HEK293 (cell line): ENCODE measurements around the gene SPECC1.

Experiments used
- CTCF ChIA-PET: fragments of 350-600 bp; formaldehyde crosslinking; extraction: SDS; loops from one replicate; lab custom pipeline; 2021; ENCODE audit warnings: antibody characterized with exemption; lab: Yijun Ruan, JAX
- POLR2A ChIA-PET: fragments of 300-600 bp; formaldehyde crosslinking; extraction: SDS; loops from one replicate; lab custom pipeline; 2020; ENCODE audit warnings: antibody characterized with exemption, inconsistent platforms; lab: Yijun Ruan, JAX
- H3K27ac ChIP-seq: fragments of 200-500 bp; sonication (Bioruptor generic); 2 replicates; pipeline ENCODE4 v1.5.1; 2014; ENCODE audit warnings: low read depth, low read length, control low read depth, inconsistent platforms; ENCODE audit errors: extremely low read depth
- H3K36me3 ChIP-seq, 2 experiments: fragments of 200-500 bp in 1 of 2; sonication (Bioruptor generic) in 1 of 2; 1 replicate in 1 of 2; 2 replicates in 1 of 2; pipeline ENCODE4 v1.5.1; 2014 to 2017; ENCODE audit warnings: inconsistent platforms in 2 of 2, low read length in 2 of 2; ENCODE audit not compliant: control insufficient read depth in 2 of 2, insufficient read depth in 1 of 2
- H3K4me1 ChIP-seq: fragments of 200-500 bp; sonication (Bioruptor generic); 2 replicates; pipeline ENCODE4 v1.5.1; 2014; ENCODE audit warnings: mild to moderate bottlenecking, low read length, inconsistent platforms; ENCODE audit not compliant: control insufficient read depth, insufficient read depth
- H3K4me3 ChIP-seq: 2 replicates; pipeline ENCODE4 v1.5.1; 2011; ENCODE audit warnings: low read depth, mild to moderate bottlenecking, control low read depth, low read length, moderate library complexity
- H3K9me3 ChIP-seq: fragments of 200-500 bp; sonication (Bioruptor generic); 2 replicates; pipeline ENCODE4 v1.5.1; 2014; ENCODE audit warnings: low read depth, low read length, inconsistent platforms; ENCODE audit not compliant: control insufficient read depth, insufficient read depth
- BCL11B ChIP-seq: fragments of 450-650 bp; formaldehyde crosslinking; IDR thresholded peaks from 2 replicates; pipeline ENCODE4 v1.5.1; 2016; ENCODE audit warnings: low read depth, missing biosample characterization, missing genetic modification characterization
- HOXA7 ChIP-seq: sonication (generic); formaldehyde crosslinking; IDR thresholded peaks from 2 replicates; pipeline ENCODE4 v1.8.1; 2022; ENCODE audit warnings: missing genetic modification reagents, borderline replicate concordance
- KLF1 ChIP-seq: fragments of 450-650 bp; formaldehyde crosslinking; IDR thresholded peaks from 2 replicates; pipeline ENCODE4 v1.5.1; 2016; ENCODE audit warnings: missing biosample characterization, missing genetic modification characterization
- RBAK ChIP-seq: fragments of 450-650 bp; formaldehyde crosslinking; IDR thresholded peaks from 2 replicates; pipeline ENCODE4 v1.5.1; 2016; ENCODE audit warnings: missing biosample characterization, missing genetic modification characterization
- SCRT2 ChIP-seq: fragments of 450-650 bp; formaldehyde crosslinking; IDR thresholded peaks from 2 replicates; pipeline ENCODE4 v1.5.1; 2016; ENCODE audit warnings: missing biosample characterization, missing genetic modification characterization
- SP3 ChIP-seq: fragments of 450-650 bp; formaldehyde crosslinking; IDR thresholded peaks from 2 replicates; pipeline ENCODE4 v1.5.1; 2016; ENCODE audit warnings: missing biosample characterization, missing genetic modification characterization
- ZBTB1 ChIP-seq: fragments of 450-650 bp; formaldehyde crosslinking; IDR thresholded peaks from 2 replicates; pipeline ENCODE4 v1.5.1; 2016; ENCODE audit warnings: missing biosample characterization, missing genetic modification characterization
- ZEB2 ChIP-seq: fragments of 450-650 bp; formaldehyde crosslinking; IDR thresholded peaks from 2 replicates; pipeline ENCODE4 v1.5.1; 2016; ENCODE audit warnings: missing biosample characterization, missing genetic modification characterization
- ZFP3 ChIP-seq: fragments of 450-650 bp; formaldehyde crosslinking; IDR thresholded peaks from 2 replicates; pipeline ENCODE4 v1.5.1; 2016; ENCODE audit warnings: low read depth, missing biosample characterization, missing genetic modification characterization
- ZNF140 ChIP-seq: fragments of 450-650 bp; formaldehyde crosslinking; IDR thresholded peaks from 2 replicates; pipeline ENCODE4 v1.5.1; 2016; ENCODE audit warnings: missing biosample characterization, missing genetic modification characterization
- ZNF16 ChIP-seq: fragments of 450-650 bp; formaldehyde crosslinking; IDR thresholded peaks from 2 replicates; pipeline ENCODE4 v1.5.1; 2016; ENCODE audit warnings: low read depth, missing biosample characterization, missing genetic modification characterization
- ZNF184 ChIP-seq: fragments of 450-650 bp; IDR thresholded peaks from 2 replicates; pipeline ENCODE4 v1.5.1; 2018; ENCODE audit warnings: missing biosample characterization, mild to moderate bottlenecking, missing genetic modification characterization
- ZNF248 ChIP-seq: fragments of 450-650 bp; formaldehyde crosslinking; IDR thresholded peaks from 2 replicates; pipeline ENCODE4 v1.5.1; 2017; ENCODE audit warnings: missing biosample characterization, missing genetic modification characterization
- ZNF394 ChIP-seq: fragments of 450-650 bp; formaldehyde crosslinking; IDR thresholded peaks from 2 replicates; pipeline ENCODE4 v1.5.1; 2016; ENCODE audit warnings: missing biosample characterization, missing genetic modification characterization, mild to moderate bottlenecking, moderate library complexity, borderline replicate concordance
- ZNF48 ChIP-seq: fragments of 450-650 bp; formaldehyde crosslinking; IDR thresholded peaks from 2 replicates; pipeline ENCODE4 v1.5.1; 2016; ENCODE audit warnings: missing biosample characterization, missing genetic modification characterization
- ZNF510 ChIP-seq: fragments of 450-650 bp; formaldehyde crosslinking; IDR thresholded peaks from 2 replicates; pipeline ENCODE4 v1.5.1; 2018; ENCODE audit warnings: mild to moderate bottlenecking, missing genetic modification characterization, missing biosample characterization; ENCODE audit not compliant: insufficient replicate concordance
- ZNF521 ChIP-seq: fragments of 450-650 bp; formaldehyde crosslinking; IDR thresholded peaks from 2 replicates; pipeline ENCODE4 v1.5.1; 2017; ENCODE audit warnings: missing biosample characterization, mild to moderate bottlenecking, missing genetic modification characterization
- ZNF544 ChIP-seq: fragments of 450-650 bp; formaldehyde crosslinking; IDR thresholded peaks from 2 replicates; pipeline ENCODE4 v1.5.0; 2017; ENCODE audit warnings: missing biosample characterization, missing genetic modification characterization
- ZNF555 ChIP-seq: fragments of 450-650 bp; formaldehyde crosslinking; conservative IDR thresholded peaks from 2 replicates; pipeline ENCODE4 v1.5.1; 2017; ENCODE audit warnings: missing biosample characterization, mild to moderate bottlenecking, missing genetic modification characterization, inconsistent platforms
- ZNF629 ChIP-seq: fragments of 450-650 bp; formaldehyde crosslinking; IDR thresholded peaks from 2 replicates; pipeline ENCODE4 v1.5.1; 2017; ENCODE audit warnings: missing biosample characterization, missing genetic modification characterization
- ZNF654 ChIP-seq: fragments of 450-650 bp; formaldehyde crosslinking; IDR thresholded peaks from 2 replicates; pipeline ENCODE4 v1.5.1; 2016; ENCODE audit warnings: low read depth, missing biosample characterization, missing genetic modification characterization
- ZSCAN30 ChIP-seq: fragments of 450-650 bp; IDR thresholded peaks from 2 replicates; pipeline ENCODE4 v1.5.1; 2018; ENCODE audit warnings: missing biosample characterization, mild to moderate bottlenecking, missing genetic modification characterization, moderate library complexity
- TF ChIP-seq, protein P1 (sequence below): fragments of 450-650 bp; IDR thresholded peaks from 2 replicates; pipeline ENCODE4 v1.5.1; 2018; ENCODE audit warnings: missing biosample characterization, missing genetic modification characterization
- TF ChIP-seq, protein P2 (sequence below): IDR thresholded peaks from 2 replicates; pipeline ENCODE4 v1.6.1; 2011; ENCODE audit warnings: mild to moderate bottlenecking, low read depth, low read length, borderline replicate concordance
- TF ChIP-seq, protein P3 (sequence below): fragments of 450-650 bp; formaldehyde crosslinking; IDR thresholded peaks from 2 replicates; pipeline ENCODE4 v1.5.1; 2017; ENCODE audit warnings: missing biosample characterization, mild to moderate bottlenecking, missing genetic modification characterization, moderate library complexity
- TF ChIP-seq, protein P4 (sequence below): fragments of 450-650 bp; formaldehyde crosslinking; IDR thresholded peaks from 2 replicates; pipeline ENCODE4 v1.5.1; 2016; ENCODE audit warnings: missing biosample characterization, missing genetic modification characterization
- TF ChIP-seq, protein P5 (sequence below): fragments of 450-650 bp; formaldehyde crosslinking; IDR thresholded peaks from 2 replicates; pipeline ENCODE4 v1.5.1; 2016; ENCODE audit warnings: missing biosample characterization, missing genetic modification characterization
- TF ChIP-seq, protein P6 (sequence below): fragments of 450-650 bp; formaldehyde crosslinking; IDR thresholded peaks from 2 replicates; pipeline ENCODE4 v1.5.0; 2017; ENCODE audit warnings: missing biosample characterization, missing genetic modification characterization, borderline replicate concordance

The SPECC1 gene

DNA sequence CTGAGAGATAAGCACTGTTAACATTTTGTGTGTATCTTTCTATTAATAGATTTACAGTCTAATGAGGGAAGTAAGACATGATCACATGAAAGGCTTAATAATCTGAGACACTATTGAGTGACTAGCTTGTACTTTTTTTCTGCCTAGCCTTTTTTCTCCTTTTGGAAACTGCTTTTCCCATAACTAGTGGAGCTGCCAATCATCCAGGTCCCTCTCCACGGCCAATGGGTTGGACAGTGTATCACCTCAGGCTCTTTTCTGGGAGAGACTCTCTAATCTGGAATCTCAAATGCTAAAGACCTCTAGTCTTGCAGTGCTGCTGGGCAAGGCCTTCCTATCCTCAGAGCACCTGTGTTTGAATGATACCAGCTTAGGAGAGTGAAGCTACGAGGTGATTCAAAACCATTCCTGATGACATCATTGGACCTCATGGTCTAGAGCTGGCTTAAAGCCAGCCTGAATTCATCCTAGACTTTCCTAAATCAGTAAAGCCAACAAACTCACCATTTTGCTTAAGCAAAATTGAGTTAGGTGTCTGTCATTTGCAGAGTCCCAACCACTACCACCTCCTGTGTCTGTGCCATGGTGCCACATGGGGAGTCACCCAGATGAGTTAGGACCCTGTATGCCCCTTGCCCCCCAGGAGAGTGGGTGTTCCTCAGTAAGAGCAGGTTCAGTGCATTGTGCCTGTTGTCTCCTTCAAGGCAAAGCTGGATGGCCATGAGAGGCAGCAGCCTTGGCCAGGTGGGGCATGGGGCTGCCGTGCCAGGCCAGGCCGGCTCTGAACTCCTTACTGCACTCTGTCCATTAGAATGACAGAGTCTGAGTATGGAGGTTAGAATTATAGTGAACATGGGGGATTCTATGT is 62.9 kb downstream of the SPECC1 start:
- no peak overlapping the region for H3K4me3 ChIP-seq
- peaks cover 0 to 2% of the 10 kb centered on the region in 2 experiments; a peak in 1 of 3 replicates for H3K36me3 ChIP-seq
- peaks cover 16% of the 10 kb centered on the region for H3K4me1 ChIP-seq
- no peaks in the 10 kb centered on the region for H3K9me3 ChIP-seq
- POLR2A ChIA-PET = interaction anchor here (0.5 to 1.1 kb wide), 2 partner anchors 9 to 741 kb away, joined by 3 read pairs; no protein-coding TSS in a partner anchor
- CTCF ChIA-PET = interaction anchor here (0.5 to 1.0 kb wide), 4 partner anchors 44 to 155 kb away, joined by 3 to 7 read pairs (median 4); no protein-coding TSS in a partner anchor
- no peak overlapping the region for H3K27ac ChIP-seq
- TF ChIP-seq ZEB2 (tag by site-specific recombination) = peak; percentile 41; the same call in 1 of the 2 replicates
- no peak for TF ChIP-seq KLF1 (tag by site-specific recombination)
- TF ChIP-seq ZNF521 (tag by site-specific recombination) = no peak
- no peak for TF ChIP-seq SCRT2 (tag by site-specific recombination)
- TF ChIP-seq, protein P1, sequence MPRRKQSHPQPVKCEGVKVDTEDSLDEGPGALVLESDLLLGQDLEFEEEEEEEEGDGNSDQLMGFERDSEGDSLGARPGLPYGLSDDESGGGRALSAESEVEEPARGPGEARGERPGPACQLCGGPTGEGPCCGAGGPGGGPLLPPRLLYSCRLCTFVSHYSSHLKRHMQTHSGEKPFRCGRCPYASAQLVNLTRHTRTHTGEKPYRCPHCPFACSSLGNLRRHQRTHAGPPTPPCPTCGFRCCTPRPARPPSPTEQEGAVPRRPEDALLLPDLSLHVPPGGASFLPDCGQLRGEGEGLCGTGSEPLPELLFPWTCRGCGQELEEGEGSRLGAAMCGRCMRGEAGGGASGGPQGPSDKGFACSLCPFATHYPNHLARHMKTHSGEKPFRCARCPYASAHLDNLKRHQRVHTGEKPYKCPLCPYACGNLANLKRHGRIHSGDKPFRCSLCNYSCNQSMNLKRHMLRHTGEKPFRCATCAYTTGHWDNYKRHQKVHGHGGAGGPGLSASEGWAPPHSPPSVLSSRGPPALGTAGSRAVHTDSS = no peak
- TF ChIP-seq ZNF555 = no peak
- no peak for TF ChIP-seq SP3 (tag by site-specific recombination)
- no peak for TF ChIP-seq RBAK (tag by site-specific recombination)
- TF ChIP-seq BCL11B (tag by site-specific recombination) = no peak
- TF ChIP-seq, protein P2, sequence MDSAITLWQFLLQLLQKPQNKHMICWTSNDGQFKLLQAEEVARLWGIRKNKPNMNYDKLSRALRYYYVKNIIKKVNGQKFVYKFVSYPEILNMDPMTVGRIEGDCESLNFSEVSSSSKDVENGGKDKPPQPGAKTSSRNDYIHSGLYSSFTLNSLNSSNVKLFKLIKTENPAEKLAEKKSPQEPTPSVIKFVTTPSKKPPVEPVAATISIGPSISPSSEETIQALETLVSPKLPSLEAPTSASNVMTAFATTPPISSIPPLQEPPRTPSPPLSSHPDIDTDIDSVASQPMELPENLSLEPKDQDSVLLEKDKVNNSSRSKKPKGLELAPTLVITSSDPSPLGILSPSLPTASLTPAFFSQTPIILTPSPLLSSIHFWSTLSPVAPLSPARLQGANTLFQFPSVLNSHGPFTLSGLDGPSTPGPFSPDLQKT = no peak
- TF ChIP-seq, protein P3, sequence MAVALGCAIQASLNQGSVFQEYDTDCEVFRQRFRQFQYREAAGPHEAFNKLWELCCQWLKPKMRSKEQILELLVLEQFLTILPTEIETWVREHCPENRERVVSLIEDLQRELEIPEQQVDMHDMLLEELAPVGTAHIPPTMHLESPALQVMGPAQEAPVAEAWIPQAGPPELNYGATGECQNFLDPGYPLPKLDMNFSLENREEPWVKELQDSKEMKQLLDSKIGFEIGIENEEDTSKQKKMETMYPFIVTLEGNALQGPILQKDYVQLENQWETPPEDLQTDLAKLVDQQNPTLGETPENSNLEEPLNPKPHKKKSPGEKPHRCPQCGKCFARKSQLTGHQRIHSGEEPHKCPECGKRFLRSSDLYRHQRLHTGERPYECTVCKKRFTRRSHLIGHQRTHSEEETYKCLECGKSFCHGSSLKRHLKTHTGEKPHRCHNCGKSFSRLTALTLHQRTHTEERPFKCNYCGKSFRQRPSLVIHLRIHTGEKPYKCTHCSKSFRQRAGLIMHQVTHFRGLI = no peak
- TF ChIP-seq, protein P4, sequence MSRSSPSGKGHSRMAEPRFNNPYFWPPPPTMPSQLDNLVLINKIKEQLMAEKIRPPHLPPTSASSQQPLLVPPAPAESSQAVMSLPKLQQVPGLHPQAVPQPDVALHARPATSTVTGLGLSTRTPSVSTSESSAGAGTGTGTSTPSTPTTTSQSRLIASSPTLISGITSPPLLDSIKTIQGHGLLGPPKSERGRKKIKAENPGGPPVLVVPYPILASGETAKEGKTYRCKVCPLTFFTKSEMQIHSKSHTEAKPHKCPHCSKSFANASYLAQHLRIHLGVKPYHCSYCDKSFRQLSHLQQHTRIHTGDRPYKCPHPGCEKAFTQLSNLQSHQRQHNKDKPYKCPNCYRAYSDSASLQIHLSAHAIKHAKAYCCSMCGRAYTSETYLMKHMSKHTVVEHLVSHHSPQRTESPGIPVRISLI (tag by site-specific recombination) = no peak
- no peak for TF ChIP-seq ZNF140 (tag by site-specific recombination)
- TF ChIP-seq ZNF654 (tag by site-specific recombination) = no peak
- TF ChIP-seq ZNF510 (tag by site-specific recombination) = no peak
- no peak for TF ChIP-seq ZSCAN30 (tag by site-specific recombination)
- peak; percentile 83 for TF ChIP-seq ZNF629
- no peak for TF ChIP-seq ZFP3
- TF ChIP-seq, protein P5, sequence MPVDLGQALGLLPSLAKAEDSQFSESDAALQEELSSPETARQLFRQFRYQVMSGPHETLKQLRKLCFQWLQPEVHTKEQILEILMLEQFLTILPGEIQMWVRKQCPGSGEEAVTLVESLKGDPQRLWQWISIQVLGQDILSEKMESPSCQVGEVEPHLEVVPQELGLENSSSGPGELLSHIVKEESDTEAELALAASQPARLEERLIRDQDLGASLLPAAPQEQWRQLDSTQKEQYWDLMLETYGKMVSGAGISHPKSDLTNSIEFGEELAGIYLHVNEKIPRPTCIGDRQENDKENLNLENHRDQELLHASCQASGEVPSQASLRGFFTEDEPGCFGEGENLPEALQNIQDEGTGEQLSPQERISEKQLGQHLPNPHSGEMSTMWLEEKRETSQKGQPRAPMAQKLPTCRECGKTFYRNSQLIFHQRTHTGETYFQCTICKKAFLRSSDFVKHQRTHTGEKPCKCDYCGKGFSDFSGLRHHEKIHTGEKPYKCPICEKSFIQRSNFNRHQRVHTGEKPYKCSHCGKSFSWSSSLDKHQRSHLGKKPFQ (tag by site-specific recombination) = no peak
- TF ChIP-seq, protein P6, sequence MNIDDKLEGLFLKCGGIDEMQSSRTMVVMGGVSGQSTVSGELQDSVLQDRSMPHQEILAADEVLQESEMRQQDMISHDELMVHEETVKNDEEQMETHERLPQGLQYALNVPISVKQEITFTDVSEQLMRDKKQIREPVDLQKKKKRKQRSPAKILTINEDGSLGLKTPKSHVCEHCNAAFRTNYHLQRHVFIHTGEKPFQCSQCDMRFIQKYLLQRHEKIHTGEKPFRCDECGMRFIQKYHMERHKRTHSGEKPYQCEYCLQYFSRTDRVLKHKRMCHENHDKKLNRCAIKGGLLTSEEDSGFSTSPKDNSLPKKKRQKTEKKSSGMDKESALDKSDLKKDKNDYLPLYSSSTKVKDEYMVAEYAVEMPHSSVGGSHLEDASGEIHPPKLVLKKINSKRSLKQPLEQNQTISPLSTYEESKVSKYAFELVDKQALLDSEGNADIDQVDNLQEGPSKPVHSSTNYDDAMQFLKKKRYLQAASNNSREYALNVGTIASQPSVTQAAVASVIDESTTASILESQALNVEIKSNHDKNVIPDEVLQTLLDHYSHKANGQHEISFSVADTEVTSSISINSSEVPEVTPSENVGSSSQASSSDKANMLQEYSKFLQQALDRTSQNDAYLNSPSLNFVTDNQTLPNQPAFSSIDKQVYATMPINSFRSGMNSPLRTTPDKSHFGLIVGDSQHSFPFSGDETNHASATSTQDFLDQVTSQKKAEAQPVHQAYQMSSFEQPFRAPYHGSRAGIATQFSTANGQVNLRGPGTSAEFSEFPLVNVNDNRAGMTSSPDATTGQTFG (tag by site-specific recombination) = no peak
- TF ChIP-seq ZNF248 = no peak
- TF ChIP-seq HOXA7 = no peak
- no peak for TF ChIP-seq ZNF544
- TF ChIP-seq ZNF16 (tag by site-specific recombination) = no peak
- no peak for TF ChIP-seq ZNF48 (tag by site-specific recombination)
- TF ChIP-seq ZNF394 = no peak
- no peak for TF ChIP-seq ZBTB1
- no peak for TF ChIP-seq ZNF184 (tag by site-specific recombination)
